HL-60/S4 (cell line): ENCODE measurements around the gene SPIRE1.
"Not testable (repeated sequence)": the region's sequence is repeated elsewhere in the genome, so short reads cannot be mapped to it uniquely, and the experiment has no call there.

Experiments used
- in situ Hi-C: fragments of 300-500 bp; cut with MboI; formaldehyde crosslinking; loops from 2 replicates; pipeline ENCODE4 v1.14.3; 2022; ENCODE audit warnings: low sequenced_read_pairs

SPIRE1 gene

DNA sequence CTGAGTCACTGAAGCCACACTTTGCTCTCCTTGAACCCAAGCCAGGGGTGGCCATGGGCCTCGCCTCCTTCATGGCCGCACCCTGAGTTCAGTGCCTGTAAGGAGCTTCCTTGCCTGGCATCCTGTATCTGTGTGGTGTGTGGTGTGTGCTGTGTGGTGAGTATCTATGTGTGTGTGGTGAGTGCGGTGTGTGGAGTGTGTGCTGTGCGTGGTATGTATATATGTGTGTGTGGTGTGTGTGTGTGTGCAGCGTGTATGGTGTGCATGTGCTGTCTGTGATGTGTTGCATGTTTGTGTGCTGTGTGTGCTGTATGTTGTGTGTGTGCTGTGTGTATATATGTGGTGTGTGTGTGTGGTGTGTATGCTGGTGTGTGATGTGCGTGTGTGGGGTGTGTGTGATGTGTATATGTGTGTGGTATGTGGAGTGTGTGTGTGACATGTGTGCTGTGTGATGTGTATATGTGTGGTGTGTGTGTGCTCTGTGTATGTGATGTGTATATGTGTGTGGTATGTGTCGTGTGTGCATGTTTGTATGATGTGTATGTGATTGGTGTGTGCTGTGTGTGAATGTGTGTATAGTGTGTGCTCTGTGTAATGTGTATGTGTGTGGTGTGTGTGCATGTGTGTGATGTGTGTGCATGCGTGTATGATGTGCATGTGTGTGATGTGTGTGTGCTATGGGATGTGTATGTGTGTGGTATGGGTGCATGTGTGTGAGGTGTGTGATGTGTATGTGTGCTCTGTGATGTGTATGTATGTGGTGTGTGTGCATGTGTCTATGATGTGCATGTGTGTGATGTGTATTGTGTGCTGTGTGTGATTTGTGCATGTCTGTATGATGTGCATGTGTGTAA, 227.5 kb downstream of the SPIRE1 start:
- in situ Hi-C loops = no loop called here

DNA sequence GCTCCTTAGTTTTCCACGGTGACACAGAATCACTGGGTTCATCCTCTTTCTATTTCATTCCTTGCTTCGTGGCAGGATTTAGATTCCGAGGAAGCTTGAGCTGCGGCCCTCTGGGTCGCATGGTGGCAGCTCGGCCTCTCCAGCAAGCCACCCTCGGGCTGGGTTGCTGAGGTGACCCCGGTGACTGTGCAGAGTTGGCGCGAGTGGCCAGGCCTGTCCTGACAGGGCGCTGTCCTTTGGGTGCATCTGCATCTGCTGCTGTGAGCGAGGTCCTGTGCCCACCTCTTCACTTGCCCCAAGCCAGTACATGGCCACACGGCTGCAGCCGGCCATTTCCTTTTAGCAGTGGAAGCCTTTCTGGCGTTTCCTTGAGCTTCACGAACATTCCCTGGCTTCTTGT, 228.4 kb downstream of the SPIRE1 start:
- in situ Hi-C loops = no loop called here

- in situ Hi-C loops = no loop called here
These were observed 229.0 kb downstream of the SPIRE1 start for GRCh38 chr18:12428923-12429322.

- in situ Hi-C loops = no loop called here
These were observed 231.0 kb downstream of the SPIRE1 start for GRCh38 chr18:12426924-12427323.

DNA sequence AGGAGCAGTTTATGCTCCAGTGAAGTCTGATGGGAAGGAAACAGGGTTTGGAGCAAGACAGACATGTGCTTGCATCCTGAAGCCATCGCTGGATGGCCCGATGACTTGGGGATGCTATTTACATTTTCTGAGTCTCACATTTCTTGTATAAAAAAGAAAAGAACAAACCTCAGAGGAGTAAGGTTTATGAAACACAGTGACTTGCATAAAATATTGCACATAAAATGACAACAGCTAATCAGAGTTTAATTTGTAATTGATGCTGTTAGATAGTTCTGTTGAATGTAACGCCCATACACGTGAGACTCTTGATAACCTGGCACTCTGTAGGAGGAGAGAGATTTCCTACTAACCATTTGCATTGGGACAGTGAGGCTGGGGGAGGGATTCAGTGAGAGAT, 233.7 kb downstream of the SPIRE1 start:
- in situ Hi-C loops = no loop called here

DNA sequence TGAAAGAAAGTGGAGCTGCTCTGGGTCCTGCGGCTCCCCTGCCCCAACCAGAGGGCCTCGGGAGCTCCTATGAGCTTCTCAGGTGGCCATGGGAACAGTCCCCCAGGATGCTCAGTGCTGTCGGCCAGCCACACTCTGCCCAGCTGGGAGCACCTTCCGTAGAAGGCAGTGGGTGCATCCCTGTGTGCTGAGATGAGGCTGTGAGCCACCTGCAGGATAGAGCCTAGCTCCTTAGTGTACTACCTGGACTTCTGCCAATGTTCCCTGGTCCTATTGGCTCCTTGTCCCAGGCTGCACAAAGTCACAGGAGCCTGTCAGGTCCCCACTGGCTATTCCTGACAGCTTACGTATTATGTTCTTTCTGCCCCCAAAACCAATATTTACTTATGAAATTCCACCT, 234.1 kb downstream of the SPIRE1 start:
- in situ Hi-C loops = no loop called here

DNA sequence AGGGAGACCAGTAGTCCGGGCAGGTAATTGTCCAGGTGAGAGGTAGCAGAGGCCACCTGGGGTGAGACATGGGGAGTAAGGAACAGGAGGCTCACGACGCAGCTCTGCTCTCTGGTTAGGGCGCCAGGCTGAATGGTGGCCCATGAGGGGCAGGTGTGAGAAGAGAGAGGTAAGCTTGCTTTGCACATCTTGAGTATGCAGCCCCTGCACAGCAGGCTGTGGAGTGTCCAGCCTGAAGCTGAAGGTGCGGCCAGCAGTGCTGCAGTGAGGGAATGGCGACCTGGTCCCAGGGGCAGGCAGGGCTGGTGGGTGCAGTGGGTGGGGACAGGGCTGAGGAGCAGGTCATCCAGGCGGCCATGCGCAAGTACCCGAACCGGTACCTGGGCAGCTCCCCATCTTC, 234.5 kb downstream of the SPIRE1 start:
- in situ Hi-C loops = no loop called here

- in situ Hi-C loops = no loop called here
These were observed 235.0 kb downstream of the SPIRE1 start for GRCh38 chr18:12422936-12423335.

- in situ Hi-C loops = no loop called here
These were observed 236.2 kb downstream of the SPIRE1 start for GRCh38 chr18:12421732-12422131.

GRCh38 chr18:12420821-12421421, 237.0 kb downstream of the SPIRE1 start:
- in situ Hi-C loops = no loop called here

DNA sequence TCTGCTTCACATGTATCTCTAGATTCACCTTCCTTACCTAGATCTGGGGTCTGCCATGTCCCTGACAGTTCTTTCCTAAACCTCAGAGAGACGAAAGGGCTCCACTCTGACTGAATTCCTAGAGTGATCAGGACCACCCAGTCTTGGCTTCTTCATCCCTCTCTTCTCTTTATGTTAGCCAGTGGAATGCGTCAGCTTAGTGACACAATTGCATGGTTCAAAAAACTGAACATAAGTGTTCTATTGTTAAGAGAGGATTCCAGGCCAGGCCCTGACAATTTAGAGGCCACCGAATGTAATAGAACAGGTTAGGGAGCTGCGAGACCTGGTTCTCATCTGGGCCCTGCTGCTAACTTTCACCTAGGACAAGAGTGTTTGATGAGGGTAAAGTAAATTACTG, 240.2 kb downstream of the SPIRE1 start:
- in situ Hi-C loops = no loop called here

DNA sequence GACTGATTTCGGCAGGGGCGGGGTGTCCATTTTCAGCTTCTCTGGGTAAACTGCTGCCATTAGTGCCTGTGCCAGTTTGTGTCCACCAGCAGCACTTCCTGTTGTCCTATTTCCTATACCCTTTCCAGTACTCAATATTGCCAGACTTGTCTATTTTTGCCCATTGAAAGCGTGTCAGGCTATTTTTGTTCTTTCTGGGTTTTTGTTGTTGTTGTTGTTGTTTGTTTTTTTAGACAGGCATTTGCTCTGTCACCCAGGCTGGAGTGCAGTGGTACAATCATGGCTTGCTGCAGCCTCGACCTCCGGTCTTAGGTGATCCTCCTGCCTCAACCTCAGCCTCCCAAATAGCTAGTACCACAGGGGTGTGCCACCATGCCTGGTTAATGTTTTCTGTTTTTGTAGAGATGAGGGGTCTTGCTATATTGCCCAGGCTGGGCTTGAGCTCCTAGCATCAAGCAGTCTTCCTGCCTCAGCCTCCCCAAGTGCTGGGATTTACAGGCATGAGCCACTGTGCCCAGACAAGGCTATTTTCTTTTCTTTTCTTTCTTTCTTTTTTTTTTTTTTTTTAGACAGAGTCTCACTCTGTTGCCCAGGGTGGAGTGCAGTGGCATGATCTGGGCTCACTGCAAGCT, 241.7 kb downstream of the SPIRE1 start:
- in situ Hi-C loops = no loop called here

DNA sequence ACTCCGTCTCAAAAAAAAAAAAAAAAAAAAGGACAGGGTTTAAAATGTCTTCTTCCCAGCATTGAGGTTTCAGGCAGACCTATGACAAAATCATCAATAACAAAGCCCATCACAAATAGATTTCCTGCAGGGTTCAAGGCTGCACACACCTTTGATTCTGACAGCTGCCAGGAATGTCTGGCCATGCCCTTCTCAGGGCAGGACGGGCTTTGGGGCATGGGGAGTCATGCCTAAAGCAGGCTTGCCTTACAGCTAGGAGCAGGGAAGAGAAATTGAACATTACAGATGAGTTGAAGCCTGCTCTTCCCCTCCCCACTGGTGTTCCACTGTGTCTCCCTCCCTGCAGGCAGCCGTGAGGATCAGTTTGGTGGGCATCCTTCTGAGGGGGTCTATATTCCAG, 246.5 kb downstream of the SPIRE1 start:
- in situ Hi-C loops = no loop called here

DNA sequence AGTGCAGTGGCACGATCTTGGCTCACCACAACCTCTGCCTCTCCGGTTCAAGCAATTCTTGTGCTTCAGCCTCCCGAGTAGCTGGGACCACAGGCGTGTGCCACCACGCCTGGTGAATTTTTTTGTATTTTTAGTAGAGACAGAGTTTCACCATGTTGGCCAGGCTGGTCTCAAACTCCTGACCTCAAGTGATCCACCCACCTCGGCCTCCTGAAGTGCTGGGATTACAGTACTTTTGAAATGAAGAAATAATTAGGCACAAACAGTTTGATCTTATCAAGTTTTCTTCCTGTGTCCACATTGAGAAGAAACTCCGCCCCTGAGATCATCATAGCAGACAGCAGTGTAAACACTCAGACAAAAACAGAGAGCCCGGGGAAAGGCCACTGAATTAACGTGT, 247.2 kb downstream of the SPIRE1 start:
- in situ Hi-C loops = not testable (repeated sequence)

- in situ Hi-C loops = no loop called here
These were observed 247.8 kb downstream of the SPIRE1 start for GRCh38 chr18:12410081-12410481.

DNA sequence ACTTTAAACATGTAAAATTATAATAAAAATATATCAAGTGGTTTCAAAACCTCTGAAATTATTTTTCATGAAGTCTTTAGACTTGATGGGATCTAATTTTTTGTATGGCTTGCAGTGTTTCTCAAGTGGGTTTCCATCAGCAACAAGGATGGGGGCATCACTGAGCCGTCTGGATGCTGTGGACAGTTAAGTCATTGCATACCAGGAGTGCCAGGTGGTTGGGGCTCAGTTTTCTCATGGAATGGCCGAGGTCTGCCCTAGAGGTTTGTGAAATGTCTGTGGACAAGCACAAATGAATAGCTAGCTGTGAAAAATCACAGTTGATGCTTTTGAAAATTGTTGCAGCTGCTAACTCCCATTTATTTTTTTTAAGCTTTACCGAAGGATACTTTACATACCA, 248.4 kb downstream of the SPIRE1 start:
- in situ Hi-C loops = no loop called here

- in situ Hi-C loops = no loop called here
These were observed 249.5 kb downstream of the SPIRE1 start for GRCh38 chr18:12408247-12408869.

DNA sequence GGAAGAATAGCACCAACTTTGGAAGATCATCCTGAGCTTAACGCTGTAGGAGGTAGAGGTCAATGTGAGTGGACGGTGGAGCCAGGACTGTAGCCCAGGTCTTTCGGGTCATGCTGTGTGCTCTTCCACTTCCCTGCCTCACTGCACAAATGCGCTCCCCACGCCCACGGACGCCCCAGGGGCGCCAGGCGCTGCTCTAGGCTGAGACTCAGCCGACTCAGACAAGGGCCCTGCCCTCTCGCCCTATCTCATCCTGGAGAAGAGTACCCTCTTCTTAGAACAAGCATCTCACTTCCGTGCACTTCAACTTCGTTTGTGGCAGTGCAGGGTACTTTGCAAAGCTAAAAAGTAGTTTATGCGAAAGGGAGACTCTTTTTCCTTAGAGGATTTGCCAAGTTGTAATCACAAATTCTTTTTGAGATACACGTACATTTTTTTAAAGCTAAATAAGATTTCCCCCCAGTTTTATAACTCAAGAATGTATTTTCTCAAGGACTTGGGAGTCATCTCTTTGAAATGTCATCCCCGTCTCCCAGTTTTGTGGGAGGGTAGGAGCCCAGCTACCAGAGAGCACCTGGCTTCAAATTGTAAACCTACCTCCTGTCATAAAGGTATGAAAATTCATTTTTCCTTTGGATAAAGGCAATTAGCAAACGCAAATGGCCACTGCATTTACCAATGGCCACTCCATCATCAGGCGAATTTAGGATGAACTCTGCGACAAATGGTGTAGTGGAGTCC, 251.4 kb downstream of the SPIRE1 start:
- in situ Hi-C loops = no loop called here

DNA sequence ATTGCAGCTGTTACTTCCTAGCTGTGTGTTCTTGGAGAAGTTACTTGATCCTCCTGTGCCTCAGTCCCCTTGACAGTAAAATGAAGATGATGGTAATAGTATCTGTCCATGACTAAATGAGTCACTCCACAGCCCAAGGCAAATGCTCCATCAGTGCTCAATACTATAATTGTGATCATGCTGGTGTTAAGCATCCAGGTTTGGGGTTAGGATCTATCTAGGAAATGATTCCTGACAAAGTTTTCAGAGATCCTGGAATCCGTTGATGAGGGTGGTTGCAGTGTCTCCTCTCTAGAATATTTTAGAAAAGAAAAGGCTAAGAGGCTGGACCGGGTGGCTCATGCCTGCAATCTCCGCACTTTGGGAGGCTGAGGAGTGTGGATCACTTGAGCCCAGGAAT, 252.8 kb downstream of the SPIRE1 start:
- in situ Hi-C loops = no loop called here

GRCh38 chr18:12403601-12404506, 254.1 kb downstream of the SPIRE1 start:
- in situ Hi-C loops = no loop called here
